PC-9 (cell line): ENCODE data around the gene FSTL1. TPM values are rescaled to one million over a fixed set of nuclear protein-coding genes. Genes with fewer than 3 reads are reported as not detected.

ENCODE experiments used
- BruUV-seq: library from RNA; stranded (reverse); fragments of 400-500 nt; replicated peaks from 2 replicates; lab custom pipeline; 2021; lab: Mats Ljungman, UMichigan
- CTCF ChIA-PET: fragments of 300-600 bp; sonication (Branson Sonifier 250); formaldehyde crosslinking; loops from one replicate; lab custom pipeline; 2022; ENCODE audit warnings: antibody characterized with exemption; lab: Charles Lee
- POLR2A ChIA-PET: fragments of 300-600 bp; sonication (Branson Sonifier 250); formaldehyde crosslinking; loops from one replicate; lab custom pipeline; 2022; ENCODE audit warnings: antibody characterized with exemption; ENCODE audit not compliant: unreplicated experiment; lab: Charles Lee
- DNase-seq, 2 experiments: peaks; one replicate each; pipeline versions ENCODE4 v3.0.0 to v3.0.0-alpha.2; 2015 to 2022; ENCODE audit warnings: mixed read lengths in 1 of 2
- H2AFZ ChIP-seq: fragments of 200-600 bp; sonication (generic); 2 replicates; pipeline ENCODE4 v1.8.1; 2017; ENCODE audit warnings: antibody characterized with exemption
- H3F3A ChIP-seq: fragments of 200-600 bp; sonication (generic); 2 replicates; pipeline ENCODE4 v1.8.1; 2017; ENCODE audit warnings: antibody characterized with exemption, mild to moderate bottlenecking, low read depth; ENCODE audit not compliant: insufficient read depth
- H3K27ac ChIP-seq: fragments of 200-600 bp; sonication (generic); 2 replicates; pipeline ENCODE4 v1.6.1; 2016; ENCODE audit warnings: mixed run types
- H3K27me3 ChIP-seq: fragments of 200-600 bp; sonication (generic); 2 replicates; pipeline ENCODE4 v1.6.1; 2016; ENCODE audit warnings: low read depth, mixed run types; ENCODE audit not compliant: insufficient read depth
- H3K36me3 ChIP-seq: fragments of 200-600 bp; sonication (generic); 2 replicates; pipeline ENCODE4 v1.6.1; 2016; ENCODE audit warnings: low read depth, mixed run types
- H3K4me1 ChIP-seq: fragments of 200-600 bp; sonication (generic); replicated peaks from 2 replicates; pipeline ENCODE4 v1.6.1; 2016; ENCODE audit warnings: mixed run types; ENCODE audit not compliant: insufficient read depth
- H3K4me2 ChIP-seq: fragments of 200-600 bp; sonication (generic); 2 replicates; pipeline ENCODE4 v1.6.1; 2017; ENCODE audit warnings: mixed run types
- H3K4me3 ChIP-seq: fragments of 200-600 bp; sonication (generic); 2 replicates; pipeline ENCODE4 v1.6.1; 2016; ENCODE audit warnings: mixed run types
- H3K79me2 ChIP-seq: fragments of 200-600 bp; sonication (generic); 2 replicates; pipeline ENCODE4 v1.6.1; 2017; ENCODE audit warnings: low read depth, mixed run types
- H3K9me2 ChIP-seq: fragments of 200-600 bp; sonication (generic); 2 replicates; pipeline ENCODE4 v1.8.1; 2017; ENCODE audit warnings: mild to moderate bottlenecking; ENCODE audit not compliant: insufficient read depth
- H3K9me3 ChIP-seq: fragments of 200-600 bp; sonication (generic); 2 replicates; pipeline ENCODE4 v1.8.1; 2016; ENCODE audit warnings: low read depth; ENCODE audit not compliant: insufficient read depth
- H4K20me1 ChIP-seq: fragments of 200-600 bp; sonication (generic); 2 replicates; pipeline ENCODE4 v1.8.1; 2017; ENCODE audit not compliant: insufficient read depth
- CTCF ChIP-seq: fragments of 200-600 bp; sonication (generic); conservative IDR thresholded peaks from 2 replicates; pipeline ENCODE4 v1.6.1; 2017; ENCODE audit warnings: mixed run types, antibody characterized with exemption, mild to moderate bottlenecking, moderate library complexity
- EZH2 ChIP-seq: fragments of 200-600 bp; sonication (generic); IDR thresholded peaks from 2 replicates; pipeline ENCODE4 v1.8.0; 2017; ENCODE audit warnings: antibody characterized with exemption, low read depth
- intact Hi-C: fragments of 100-400 bp; cut with micrococcal nuclease; formaldehyde crosslinking; loops from one replicate; pipeline ENCODE4 v1.10.0; 2022; ENCODE audit not compliant: unreplicated experiment
- total RNA-seq: library from RNA; stranded (reverse); gene quantifications from 2 replicates; pipeline ENCODE4 v1.2.3, GENCODE V29; 2021

FSTL1 gene
- total RNA-seq, 1 experiment from 2014 or later = 225 TPM

- no peak for TF ChIP-seq EZH2
- TF ChIP-seq CTCF = no peak
Observed at GRCh38 chr3:120364101-120364500, 86.7 kb downstream of the FSTL1 start.

GRCh38 chr3:120357807-120358206, 93.0 kb downstream of the FSTL1 start:
- no peak overlapping the region for H3K27ac ChIP-seq
- CTCF ChIA-PET = no interaction called here
- H3K4me1 ChIP-seq = peaks cover 11% of the 10 kb centered on the region
- no peak for DNase-seq
- no peaks in the 10 kb centered on the region for H3K27me3 ChIP-seq
- no peaks in the 10 kb centered on the region for H3K79me2 ChIP-seq
- H3F3A ChIP-seq = no peaks in the 10 kb centered on the region
- POLR2A ChIA-PET = no interaction called here
- H3K4me3 ChIP-seq = no peak overlapping the region
- H3K36me3 ChIP-seq = no peaks in the 10 kb centered on the region
- no peak overlapping the region for H2AFZ ChIP-seq
- no peak for TF ChIP-seq CTCF
- TF ChIP-seq EZH2 = no peak
- BruUV-seq = no TSS peak
- H4K20me1 ChIP-seq = no peaks in the 10 kb centered on the region
- no peaks in the 10 kb centered on the region for H3K9me2 ChIP-seq
- intact Hi-C loops = no loop called here
- H3K9me3 ChIP-seq = no peaks in the 10 kb centered on the region; the same call in 1 of the 2 replicates
- no peak overlapping the region for H3K4me2 ChIP-seq

More at GRCh38 chr3:120364101-120364500, 86.7 kb downstream of the FSTL1 start:
- BruUV-seq = no TSS peak
- H4K20me1 ChIP-seq = no peaks in the 10 kb centered on the region
- CTCF ChIA-PET = no interaction called here
- intact Hi-C loops = no loop called here
- H3K9me2 ChIP-seq = no peaks in the 10 kb centered on the region
- H3K9me3 ChIP-seq = no peaks in the 10 kb centered on the region
- H3K4me1 ChIP-seq = peaks cover 11% of the 10 kb centered on the region
- no peak overlapping the region for H3K27ac ChIP-seq
- POLR2A ChIA-PET = interaction anchor here (0.5 to 0.6 kb wide), 2 partner anchors 22 to 109 kb away, joined by 4 read pairs; no protein-coding TSS in a partner anchor
- no peaks in the 10 kb centered on the region for H3F3A ChIP-seq
- H3K4me2 ChIP-seq = no peak overlapping the region
- no peaks in the 10 kb centered on the region for H3K36me3 ChIP-seq
- no peak overlapping the region for H3K4me3 ChIP-seq
- H2AFZ ChIP-seq = no peak overlapping the region
- H3K27me3 ChIP-seq = no peaks in the 10 kb centered on the region
- no peak for DNase-seq
- H3K79me2 ChIP-seq = no peaks in the 10 kb centered on the region

GRCh38 chr3:120355486-120355885, 95.3 kb downstream of the FSTL1 start:
- Histone ChIP-seq H4K20me1 (no peaks in the 10 kb centered on the region), H2AFZ (no peak overlapping the region), H3K9me2 (no peaks in the 10 kb centered on the region), H3F3A (no peaks in the 10 kb centered on the region), H3K79me2 (no peaks in the 10 kb centered on the region), H3K36me3 (no peaks in the 10 kb centered on the region), H3K27me3 (no peaks in the 10 kb centered on the region), H3K4me3 (no peak overlapping the region), H3K4me2 (no peak overlapping the region), H3K27ac (no peak overlapping the region), H3K9me3 (no peaks in the 10 kb centered on the region; the same call in 1 of the 2 replicates), H3K4me1 (peaks cover 9% of the 10 kb centered on the region)
- TF ChIP-seq EZH2 (no peak), CTCF (no peak)
- DNase-seq = no peak
- intact Hi-C loops = no loop called here
- BruUV-seq = no TSS peak
- POLR2A ChIA-PET = no interaction called here
- CTCF ChIA-PET = no interaction called here
